SK-N-SH (cell line): ENCODE results near the gene PDGFRB. TPM values are rescaled to one million over a fixed set of nuclear protein-coding genes. Genes with fewer than 3 reads are reported as not detected.
A peak's percentile ranks its signal among the peaks of the same experiment; 100 is the strongest.

ENCODE experiments used
- CTCF ChIA-PET: fragments of 300-600, 350-600 bp; formaldehyde crosslinking; extraction: SDS; loops from one replicate; lab custom pipeline; 2021; lab: Yijun Ruan, JAX
- POLR2A ChIA-PET: fragments of 350-600 bp; sonication (Branson Sonifier 250); formaldehyde crosslinking; extraction: SDS; loops from one replicate; lab custom pipeline; 2020; ENCODE audit warnings: antibody characterized with exemption, inconsistent platforms; lab: Yijun Ruan, JAX
- DNase-seq: peaks from one replicate; pipeline ENCODE4 v3.0.0; 2012
- H2AFZ ChIP-seq: fragments of 200-600 bp; sonication (generic); 2 replicates; pipeline ENCODE4 v1.8.1; 2016; ENCODE audit warnings: antibody characterized with exemption, mild to moderate bottlenecking, low read depth
- H3F3A ChIP-seq: fragments of 200-600 bp; sonication (generic); replicated peaks from 2 replicates; pipeline ENCODE3; 2016; ENCODE audit warnings: antibody characterized with exemption, mild to moderate bottlenecking; ENCODE audit not compliant: insufficient read depth
- H3K27ac ChIP-seq, 2 experiments: fragments of 200-500 bp in 1 of 2; fragments of 200-600 bp in 1 of 2; sonication (Bioruptor generic) in 1 of 2; sonication (generic), shearing (Covaris generic) in 1 of 2; 2 replicates each; pipeline versions ENCODE4 v1.5.1 to v1.6.1; 2014 to 2016; ENCODE audit warnings: low read depth in 2 of 2, inconsistent platforms in 1 of 2, low read length in 1 of 2, mild to moderate bottlenecking in 1 of 2, mixed read lengths in 1 of 2
- H3K27me3 ChIP-seq: fragments of 200-600 bp; sonication (generic), shearing (Covaris generic); 2 replicates; pipeline ENCODE4 v1.6.1; 2016; ENCODE audit warnings: mixed run types; ENCODE audit not compliant: insufficient read depth
- H3K36me3 ChIP-seq, 2 experiments: fragments of 200-500 bp in 1 of 2; fragments of 200-600 bp in 1 of 2; sonication (Bioruptor generic) in 1 of 2; sonication (generic) in 1 of 2; replicated peaks in 1 of 2; 2 replicates each; pipeline versions ENCODE3 to v1.5.1; 2014 to 2016; ENCODE audit warnings: low read length in 1 of 2, mild to moderate bottlenecking in 1 of 2; ENCODE audit not compliant: insufficient read depth in 2 of 2, control insufficient read depth in 1 of 2
- H3K4me1 ChIP-seq, 2 experiments: fragments of 200-500 bp in 1 of 2; fragments of 200-600 bp in 1 of 2; sonication (Bioruptor generic) in 1 of 2; sonication (generic), shearing (Covaris generic) in 1 of 2; 2 replicates each; pipeline versions ENCODE4 v1.5.1 to v1.6.1; 2014 to 2016; ENCODE audit warnings: low read depth in 1 of 2, low read length in 1 of 2, mixed run types in 1 of 2; ENCODE audit not compliant: insufficient read depth in 2 of 2, control insufficient read depth in 1 of 2
- H3K4me2 ChIP-seq: fragments of 200-600 bp; sonication (generic), shearing (Covaris generic); 2 replicates; pipeline ENCODE4 v1.6.1; 2017; ENCODE audit warnings: mixed run types
- H3K4me3 ChIP-seq, 2 experiments: fragments of 200-500 bp in 1 of 2; fragments of 200-600 bp in 1 of 2; sonication (Bioruptor generic) in 1 of 2; sonication (generic), shearing (Covaris generic) in 1 of 2; 2 replicates each; pipeline versions ENCODE4 v1.5.1 to v1.8.1; 2014 to 2016; ENCODE audit warnings: low read depth in 2 of 2, inconsistent platforms in 1 of 2, low read length in 1 of 2, mild to moderate bottlenecking in 1 of 2, mixed read lengths in 1 of 2, moderate library complexity in 1 of 2
- H3K79me2 ChIP-seq: fragments of 200-600 bp; sonication (generic); 2 replicates; pipeline ENCODE4 v1.8.1; 2017; ENCODE audit warnings: mild to moderate bottlenecking; ENCODE audit not compliant: insufficient read depth
- H3K9ac ChIP-seq: fragments of 200-600 bp; sonication (generic); 2 replicates; pipeline ENCODE4 v1.6.1; 2017; ENCODE audit warnings: mixed run types
- H3K9me2 ChIP-seq: fragments of 200-600 bp; sonication (generic); 2 replicates; pipeline ENCODE4 v1.6.1; 2017; ENCODE audit warnings: mixed run types
- H3K9me3 ChIP-seq: fragments of 200-600 bp; sonication (generic); 2 replicates; pipeline ENCODE4 v1.6.1; 2017; ENCODE audit warnings: mixed run types, mild to moderate bottlenecking, moderate library complexity
- H4K20me1 ChIP-seq: fragments of 200-600 bp; sonication (generic); 2 replicates; pipeline ENCODE4 v1.6.1; 2017; ENCODE audit warnings: mild to moderate bottlenecking, mixed run types; ENCODE audit not compliant: insufficient read depth
- EP300 ChIP-seq, 2 experiments: IDR thresholded peaks; 2 replicates each; pipeline versions ENCODE4 v1.4.0 to v1.6.1; 2012; ENCODE audit warnings: borderline replicate concordance in 1 of 2, low read depth in 1 of 2, low read length in 1 of 2
- FOXM1 ChIP-seq: IDR thresholded peaks from 2 replicates; pipeline ENCODE4 v1.4.0; 2012; ENCODE audit warnings: low read depth, mild to moderate bottlenecking
- MEF2A ChIP-seq: IDR thresholded peaks from 2 replicates; pipeline ENCODE4 v1.4.0; 2012; ENCODE audit warnings: low read depth, borderline replicate concordance
- NFIC ChIP-seq: IDR thresholded peaks from 2 replicates; pipeline ENCODE4 v1.4.0; 2012; ENCODE audit warnings: borderline replicate concordance
- NRF1 ChIP-seq: IDR thresholded peaks from 2 replicates; pipeline ENCODE4 v1.6.1; 2012; ENCODE audit warnings: low read depth, mild to moderate bottlenecking, low read length
- RAD21 ChIP-seq: IDR thresholded peaks from 2 replicates; pipeline ENCODE4 v1.6.1; 2012; ENCODE audit warnings: mild to moderate bottlenecking, low read length
- RXRA ChIP-seq: IDR thresholded peaks from 2 replicates; pipeline ENCODE4 v1.4.0; 2012; ENCODE audit warnings: low read depth, mild to moderate bottlenecking, borderline replicate concordance
- SIN3A ChIP-seq: IDR thresholded peaks from 2 replicates; pipeline ENCODE4 v1.6.1; 2012; ENCODE audit warnings: low read depth, mild to moderate bottlenecking, low read length, moderate library complexity, borderline replicate concordance
- WGBS: methylation state at CpG from one replicate; pipeline ENCODE4 v1.1.6; 2017; ENCODE audit warnings: low lambda C conversion rate; 5-methylcytosine and 5-hydroxymethylcytosine counted together
- polyA plus RNA-seq, 3 experiments: library from polyadenylated mRNA; depleted of rRNA; stranded (reverse); fragments of >200 nt; gene quantifications; 2 replicates each; pipeline ENCODE4 v1.2.3, GENCODE V29; 2012
- TF ChIP-seq, protein P1 (sequence below): IDR thresholded peaks from 2 replicates; pipeline ENCODE4 v1.6.1; 2012; ENCODE audit warnings: mild to moderate bottlenecking, low read depth, low read length, moderate library complexity
- TF ChIP-seq, protein P2 (sequence below): fragments of 150-350 bp; IDR thresholded peaks from 2 replicates; pipeline ENCODE4 v1.6.1; 2016; ENCODE audit warnings: mild to moderate bottlenecking, low read depth, low read length
- TF ChIP-seq, protein P3 (sequence below): IDR thresholded peaks from 2 replicates; pipeline ENCODE4 v1.4.0; 2012; ENCODE audit warnings: low read depth, borderline replicate concordance
- TF ChIP-seq, protein P4 (sequence below): IDR thresholded peaks from 2 replicates; pipeline ENCODE4 v1.4.0; 2012; ENCODE audit warnings: low read depth

PDGFRB gene
- polyA plus RNA-seq, 1 of the 3 experiments (the other 2 are of a cell fraction) = 32.1 TPM

DNA sequence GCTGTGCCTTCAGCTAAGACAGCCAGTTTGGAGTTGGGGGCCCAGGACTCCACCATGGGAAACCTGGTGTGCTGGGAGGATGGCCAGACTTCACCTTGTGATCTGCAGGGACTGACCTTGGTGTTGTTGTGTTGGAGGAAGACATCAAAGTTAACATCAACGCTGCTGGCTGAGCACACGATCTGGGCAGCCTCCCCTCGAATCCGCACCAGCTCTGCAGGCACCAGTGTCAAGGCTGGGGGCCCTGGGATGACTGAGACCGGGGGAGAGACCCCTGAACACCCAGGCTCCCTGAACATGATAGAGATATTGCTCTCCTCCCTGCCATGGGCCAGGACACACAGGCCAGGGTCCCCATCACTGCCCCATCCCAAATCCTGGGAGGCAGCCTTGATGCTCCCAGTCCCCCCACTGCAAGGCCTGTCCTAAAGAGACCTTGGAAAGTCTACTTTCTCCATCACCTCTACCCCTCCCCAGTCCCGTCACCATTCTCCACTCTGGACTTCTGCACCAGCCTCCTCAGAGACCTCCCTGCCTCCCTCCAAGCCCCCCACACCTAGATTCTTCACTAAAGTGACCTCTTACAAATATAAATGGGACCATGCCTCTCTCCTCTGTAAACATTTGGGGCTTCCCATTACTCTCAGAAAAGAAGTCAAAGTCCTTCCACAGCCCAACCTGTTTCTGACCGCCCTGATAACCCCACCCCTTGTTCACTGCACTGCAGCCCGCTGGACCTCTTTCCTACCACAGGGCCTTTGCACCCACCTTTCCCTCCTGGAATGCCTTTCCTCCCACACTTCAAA, 77.4 kb downstream of the PDGFRB start:
- H3K27me3 ChIP-seq = no peaks in the 10 kb centered on the region
- H3K27ac ChIP-seq = no peak overlapping the region
- H2AFZ ChIP-seq = no peak overlapping the region
- H3K4me1 ChIP-seq = no peaks in the 10 kb centered on the region; a peak in 1 of 4 replicates
- H4K20me1 ChIP-seq = no peaks in the 10 kb centered on the region
- TF ChIP-seq, protein P1, sequence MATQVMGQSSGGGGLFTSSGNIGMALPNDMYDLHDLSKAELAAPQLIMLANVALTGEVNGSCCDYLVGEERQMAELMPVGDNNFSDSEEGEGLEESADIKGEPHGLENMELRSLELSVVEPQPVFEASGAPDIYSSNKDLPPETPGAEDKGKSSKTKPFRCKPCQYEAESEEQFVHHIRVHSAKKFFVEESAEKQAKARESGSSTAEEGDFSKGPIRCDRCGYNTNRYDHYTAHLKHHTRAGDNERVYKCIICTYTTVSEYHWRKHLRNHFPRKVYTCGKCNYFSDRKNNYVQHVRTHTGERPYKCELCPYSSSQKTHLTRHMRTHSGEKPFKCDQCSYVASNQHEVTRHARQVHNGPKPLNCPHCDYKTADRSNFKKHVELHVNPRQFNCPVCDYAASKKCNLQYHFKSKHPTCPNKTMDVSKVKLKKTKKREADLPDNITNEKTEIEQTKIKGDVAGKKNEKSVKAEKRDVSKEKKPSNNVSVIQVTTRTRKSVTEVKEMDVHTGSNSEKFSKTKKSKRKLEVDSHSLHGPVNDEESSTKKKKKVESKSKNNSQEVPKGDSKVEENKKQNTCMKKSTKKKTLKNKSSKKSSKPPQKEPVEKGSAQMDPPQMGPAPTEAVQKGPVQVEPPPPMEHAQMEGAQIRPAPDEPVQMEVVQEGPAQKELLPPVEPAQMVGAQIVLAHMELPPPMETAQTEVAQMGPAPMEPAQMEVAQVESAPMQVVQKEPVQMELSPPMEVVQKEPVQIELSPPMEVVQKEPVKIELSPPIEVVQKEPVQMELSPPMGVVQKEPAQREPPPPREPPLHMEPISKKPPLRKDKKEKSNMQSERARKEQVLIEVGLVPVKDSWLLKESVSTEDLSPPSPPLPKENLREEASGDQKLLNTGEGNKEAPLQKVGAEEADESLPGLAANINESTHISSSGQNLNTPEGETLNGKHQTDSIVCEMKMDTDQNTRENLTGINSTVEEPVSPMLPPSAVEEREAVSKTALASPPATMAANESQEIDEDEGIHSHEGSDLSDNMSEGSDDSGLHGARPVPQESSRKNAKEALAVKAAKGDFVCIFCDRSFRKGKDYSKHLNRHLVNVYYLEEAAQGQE = no peak
- TF ChIP-seq, protein P2, sequence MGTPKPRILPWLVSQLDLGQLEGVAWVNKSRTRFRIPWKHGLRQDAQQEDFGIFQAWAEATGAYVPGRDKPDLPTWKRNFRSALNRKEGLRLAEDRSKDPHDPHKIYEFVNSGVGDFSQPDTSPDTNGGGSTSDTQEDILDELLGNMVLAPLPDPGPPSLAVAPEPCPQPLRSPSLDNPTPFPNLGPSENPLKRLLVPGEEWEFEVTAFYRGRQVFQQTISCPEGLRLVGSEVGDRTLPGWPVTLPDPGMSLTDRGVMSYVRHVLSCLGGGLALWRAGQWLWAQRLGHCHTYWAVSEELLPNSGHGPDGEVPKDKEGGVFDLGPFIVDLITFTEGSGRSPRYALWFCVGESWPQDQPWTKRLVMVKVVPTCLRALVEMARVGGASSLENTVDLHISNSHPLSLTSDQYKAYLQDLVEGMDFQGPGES = no peak
- no peak for TF ChIP-seq RAD21
- TF ChIP-seq FOXM1 = no peak
- no peak for TF ChIP-seq MEF2A
- no peak for TF ChIP-seq RXRA
- TF ChIP-seq EP300 (IDR thresholded peaks at IDR 0.05; ENCODE audit: borderline replicate concordance in 1 of 2, low read depth in 1 of 2, low read length in 1 of 2) = no peak
- no peak for TF ChIP-seq NRF1
- TF ChIP-seq, protein P3, sequence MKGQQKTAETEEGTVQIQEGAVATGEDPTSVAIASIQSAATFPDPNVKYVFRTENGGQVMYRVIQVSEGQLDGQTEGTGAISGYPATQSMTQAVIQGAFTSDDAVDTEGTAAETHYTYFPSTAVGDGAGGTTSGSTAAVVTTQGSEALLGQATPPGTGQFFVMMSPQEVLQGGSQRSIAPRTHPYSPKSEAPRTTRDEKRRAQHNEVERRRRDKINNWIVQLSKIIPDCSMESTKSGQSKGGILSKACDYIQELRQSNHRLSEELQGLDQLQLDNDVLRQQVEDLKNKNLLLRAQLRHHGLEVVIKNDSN = no peak
- TF ChIP-seq, protein P4, sequence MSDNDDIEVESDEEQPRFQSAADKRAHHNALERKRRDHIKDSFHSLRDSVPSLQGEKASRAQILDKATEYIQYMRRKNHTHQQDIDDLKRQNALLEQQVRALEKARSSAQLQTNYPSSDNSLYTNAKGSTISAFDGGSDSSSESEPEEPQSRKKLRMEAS = no peak
- no peak for TF ChIP-seq NFIC
- no peak for TF ChIP-seq SIN3A
- H3K9me3 ChIP-seq = no peaks in the 10 kb centered on the region
- H3K4me3 ChIP-seq = no peak overlapping the region
- CTCF ChIA-PET = no interaction called here
- POLR2A ChIA-PET = no interaction called here
- no peak overlapping the region for H3K4me2 ChIP-seq
- peak; percentile 7 for DNase-seq
- no peaks in the 10 kb centered on the region for H3K9me2 ChIP-seq
- no peaks in the 10 kb centered on the region for H3K36me3 ChIP-seq
- no peaks in the 10 kb centered on the region for H3F3A ChIP-seq
- H3K79me2 ChIP-seq = no peaks in the 10 kb centered on the region
- 80% methylated on average over 8 of the region's 8 CpGs for WGBS
- H3K9ac ChIP-seq = no peak overlapping the region
